Middle frontal gyrus (tissue), 1 donor: Measurements from ENCODE around the gene PI4K2B.
"Not testable (repeated sequence)": the region's sequence is repeated elsewhere in the genome, so short reads cannot be mapped to it uniquely, and the experiment has no call there.

Source experiments
- DNase-seq: peaks from one replicate; pipeline ENCODE4 v3.0.0-alpha.2; 2015; ENCODE audit warnings: low spot score; ENCODE audit errors: extremely low spot score

The PI4K2B gene

DNA sequence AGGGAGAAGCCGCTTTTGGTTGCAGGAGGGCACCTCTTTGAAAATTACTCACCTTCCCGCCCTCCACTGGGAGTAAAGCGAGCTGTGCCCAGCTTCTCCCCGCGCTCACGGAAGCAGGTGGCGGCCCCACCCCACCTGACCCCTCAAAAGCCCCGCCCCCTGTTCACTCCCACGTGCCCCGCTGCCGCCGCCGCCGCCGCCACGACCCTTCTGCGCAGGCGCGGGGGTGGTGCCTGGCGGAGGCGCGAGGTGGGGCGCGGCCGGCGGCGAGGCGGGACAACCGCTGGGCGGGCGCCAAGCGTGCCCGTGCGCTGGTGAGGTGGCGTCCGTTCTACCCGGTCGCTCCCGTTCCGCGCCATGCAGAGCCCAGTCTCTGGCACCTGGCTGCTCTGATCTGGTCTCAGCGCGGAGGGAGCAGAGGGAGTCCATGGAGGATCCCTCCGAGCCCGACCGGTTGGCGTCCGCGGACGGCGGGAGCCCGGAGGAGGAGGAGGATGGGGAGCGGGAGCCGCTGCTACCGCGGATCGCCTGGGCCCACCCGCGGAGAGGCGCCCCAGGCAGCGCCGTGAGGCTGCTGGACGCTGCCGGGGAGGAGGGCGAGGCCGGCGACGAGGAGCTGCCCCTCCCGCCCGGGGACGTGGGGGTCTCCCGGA, at the start of gene PI4K2B:
TSS of gene PI4K2B (plus strand) at position 297 of the 653 bp plus-strand sequence. CDS start at position 428, 131 bp downstream.
- peak; percentile 47 for DNase-seq

DNA sequence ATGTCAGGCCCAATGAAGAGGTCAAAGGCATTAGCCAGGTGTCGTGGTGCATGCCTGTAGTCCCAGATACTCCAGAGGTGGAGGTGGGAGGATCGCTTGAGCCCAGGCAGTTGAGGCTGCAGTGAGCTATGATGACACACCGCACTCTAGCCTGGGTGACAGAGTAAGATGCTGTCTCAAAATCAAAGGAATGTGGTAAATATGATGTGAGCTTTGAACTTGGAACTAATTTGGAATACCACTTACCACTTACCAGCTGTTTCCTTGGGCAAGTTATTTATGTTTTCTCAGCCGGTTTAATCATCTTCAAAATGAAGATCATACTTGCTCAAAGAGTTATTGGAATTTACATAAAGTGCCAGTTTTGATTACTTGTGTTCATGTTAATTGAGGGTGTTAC, 49.8 kb upstream of the PI4K2B start:
- DNase-seq = no peak

DNA sequence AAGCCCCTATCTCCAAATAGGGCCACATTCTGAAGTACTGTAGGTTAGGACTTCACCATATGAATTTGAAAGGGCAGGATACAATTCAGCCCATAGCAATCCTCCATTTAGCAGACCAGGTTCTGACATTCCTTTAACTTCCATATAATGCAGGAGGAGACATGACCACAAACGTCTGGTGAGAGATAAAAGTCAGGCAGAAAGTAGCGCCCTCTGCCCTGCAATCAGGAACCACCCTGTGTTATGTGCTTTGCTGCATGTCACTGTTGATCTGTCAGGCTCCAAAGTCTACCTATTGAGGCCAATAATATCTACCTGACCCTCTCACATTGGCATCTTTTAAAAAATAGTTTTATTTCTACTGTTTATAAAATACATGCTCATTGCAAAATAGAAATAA, 43.4 kb upstream of the PI4K2B start:
- DNase-seq = no peak

DNA sequence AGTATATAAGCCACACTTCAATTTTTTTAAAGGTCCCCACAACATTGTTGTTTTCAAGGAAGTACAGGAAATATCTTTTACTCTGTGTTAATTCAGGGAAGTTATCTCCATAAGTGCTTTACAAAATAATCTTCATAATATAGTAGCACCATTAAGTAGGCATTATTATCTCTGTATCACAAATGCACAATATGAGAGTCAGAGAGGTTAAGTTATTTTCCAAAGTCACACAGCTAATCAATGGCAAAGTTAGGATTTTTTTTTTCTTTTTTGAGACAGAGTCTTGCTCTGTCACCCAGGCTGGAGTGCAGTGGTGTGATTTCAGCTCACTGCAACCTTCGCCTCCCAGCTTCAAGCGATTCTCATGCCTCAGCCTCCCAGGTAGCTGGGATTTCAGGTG, 35.1 kb upstream of the PI4K2B start:
- no peak for DNase-seq

DNA sequence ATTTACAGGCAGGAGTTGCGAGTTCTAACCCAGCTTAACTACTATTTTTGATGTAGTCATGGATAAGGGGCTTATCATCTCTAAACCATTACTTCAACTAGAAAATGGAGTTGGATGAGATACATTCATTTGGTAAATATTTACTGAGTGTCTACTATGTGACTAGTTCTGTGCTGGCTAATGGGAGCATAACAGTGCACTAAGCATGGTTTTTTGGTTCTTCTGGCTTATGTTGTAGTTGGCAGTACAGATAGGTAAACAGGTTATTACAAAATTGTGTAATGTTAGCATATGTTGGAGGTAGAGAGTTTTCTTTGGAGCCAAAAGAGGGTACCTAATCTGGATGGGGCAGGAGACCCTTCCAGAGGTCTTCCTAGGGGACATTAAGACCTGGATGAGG, 25.8 kb upstream of the PI4K2B start:
- no peak for DNase-seq

- DNase-seq = no peak
These were observed 24.1 kb upstream of the PI4K2B start for GRCh38 chr4:25209702-25210101.

- DNase-seq = no peak
These were observed 22.1 kb upstream of the PI4K2B start for GRCh38 chr4:25211721-25212120.

DNA sequence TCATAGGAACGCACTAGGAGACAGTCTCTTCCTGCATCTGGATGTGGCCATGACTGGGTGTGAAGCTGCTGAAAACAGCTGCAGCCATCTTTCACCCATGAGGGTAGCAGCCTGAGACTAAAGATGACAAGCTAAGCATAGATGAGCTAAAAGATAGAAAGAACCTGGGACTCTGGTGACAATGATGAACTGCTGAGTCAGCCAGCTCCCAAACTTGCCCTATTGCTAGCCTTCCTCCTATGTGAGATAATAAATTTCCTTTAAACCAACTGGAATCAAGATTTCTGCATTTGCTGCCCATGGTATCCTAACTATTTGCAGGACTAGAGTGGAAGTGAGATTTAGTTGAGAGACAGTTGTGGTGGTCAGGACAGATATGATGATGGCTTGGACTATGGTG, 21.0 kb upstream of the PI4K2B start:
- DNase-seq = no peak

DNA sequence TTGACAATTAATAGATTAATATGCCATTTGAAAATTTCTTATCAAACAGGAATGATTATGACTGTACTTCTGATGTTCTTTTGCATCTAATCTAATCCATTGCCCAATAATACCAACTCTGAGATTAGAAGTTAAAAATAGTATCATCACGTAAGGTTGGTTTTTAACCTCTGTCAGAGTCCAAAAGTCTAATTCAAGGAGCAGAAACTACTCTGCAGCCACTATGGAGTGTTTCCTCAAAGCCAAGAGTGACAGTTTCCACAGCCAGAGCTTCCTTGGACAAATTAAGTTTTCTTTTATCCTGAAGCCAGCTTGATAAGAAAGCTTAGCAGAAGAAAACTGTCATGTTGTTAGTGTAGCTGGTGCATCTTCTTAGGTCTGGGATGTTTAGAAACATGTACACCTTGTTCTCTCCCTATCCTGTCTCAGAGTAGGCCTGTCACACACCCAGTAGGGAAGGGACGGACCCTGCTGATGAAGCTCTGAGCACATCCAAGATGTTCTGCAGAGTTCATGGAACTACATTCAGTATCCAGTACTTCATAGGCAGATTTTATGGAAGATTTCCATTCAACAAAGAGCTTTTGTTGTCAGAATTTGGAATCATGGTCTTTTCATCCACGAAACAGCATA, 20.4 kb upstream of the PI4K2B start:
- no peak for DNase-seq

DNA sequence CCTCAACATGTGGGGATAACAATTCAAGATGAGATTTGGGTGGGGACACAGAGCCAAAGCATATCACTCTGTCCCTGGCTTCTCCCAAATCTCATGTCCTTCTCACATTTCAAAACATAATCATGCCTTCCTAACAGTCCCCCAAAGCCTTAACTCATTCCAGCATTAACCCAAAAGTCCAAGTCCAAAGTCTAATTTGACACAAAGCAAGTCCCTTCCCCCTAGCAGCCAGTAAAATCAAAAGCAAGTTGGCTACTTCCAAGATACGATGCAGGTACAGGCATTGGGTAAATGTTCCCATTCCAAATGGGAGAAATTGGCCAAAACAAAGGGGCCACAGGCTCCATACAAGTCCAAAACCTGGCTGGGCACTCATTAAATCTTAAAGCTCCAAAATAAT, 19.1 kb upstream of the PI4K2B start:
- DNase-seq = not testable (repeated sequence)

DNA sequence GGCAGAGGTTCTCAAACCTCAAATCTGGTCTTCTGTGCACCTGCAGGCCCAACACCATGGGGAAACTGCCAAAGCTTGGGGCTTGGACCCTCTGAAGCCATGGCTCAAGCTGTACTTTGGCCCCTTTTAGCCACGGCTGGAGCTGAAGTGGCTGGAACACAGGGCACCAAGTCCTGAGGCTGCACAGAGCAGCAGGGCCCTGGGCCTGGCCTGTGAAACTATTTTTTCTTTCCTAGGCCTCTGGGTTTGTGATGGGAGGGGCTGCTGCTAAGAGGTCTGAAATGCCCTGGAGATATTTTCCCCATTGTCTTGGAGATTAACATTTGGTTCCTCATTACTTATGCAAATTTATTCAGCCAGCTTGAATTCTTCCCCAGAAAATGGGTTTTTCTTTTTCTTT, 18.3 kb upstream of the PI4K2B start:
- no peak for DNase-seq

DNA sequence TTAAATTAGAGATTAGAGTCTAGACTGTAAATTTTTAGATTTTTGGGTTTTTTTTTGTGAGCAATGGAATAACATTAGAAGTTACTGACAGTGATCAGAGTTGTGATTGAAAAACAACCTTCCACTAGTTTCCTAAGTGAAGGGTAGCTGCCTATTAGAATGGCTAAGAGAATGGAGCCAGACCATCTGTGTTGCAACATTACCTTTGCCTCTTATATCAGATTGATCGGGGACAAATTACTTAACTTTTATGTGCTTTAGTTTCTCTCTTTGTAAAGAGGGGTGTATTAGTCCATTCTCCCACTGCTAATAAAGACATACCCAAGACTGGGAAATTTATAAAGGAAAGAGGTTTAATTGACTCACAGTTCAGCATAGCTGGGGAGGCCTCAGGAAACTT, 12.5 kb upstream of the PI4K2B start:
- DNase-seq = no peak

GRCh38 chr4:25223802-25224375, 9.9 kb upstream of the PI4K2B start:
- DNase-seq = no peak

GRCh38 chr4:25229804-25230203, 4.0 kb upstream of the PI4K2B start:
- DNase-seq = no peak

DNA sequence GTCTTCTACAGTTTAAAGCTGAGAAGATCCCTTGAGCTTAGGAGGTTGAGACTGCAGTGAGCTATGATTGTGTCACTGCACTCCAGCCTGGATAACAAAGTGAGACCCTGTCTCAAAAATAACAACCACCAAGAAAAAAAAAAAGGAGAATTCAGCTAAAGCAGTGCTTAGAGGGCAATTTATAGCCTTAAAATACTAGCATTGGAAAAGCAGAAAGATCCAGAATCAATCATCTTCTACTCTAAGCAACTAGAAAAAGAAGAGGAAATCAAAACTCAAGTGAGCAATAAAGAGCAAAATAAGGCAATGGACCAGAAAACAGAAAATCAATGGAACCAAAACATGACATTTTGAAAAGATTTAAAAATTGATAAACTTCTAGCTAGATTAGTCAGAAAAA, 639 bp upstream of the PI4K2B start:
- no peak for DNase-seq

- DNase-seq = no peak
These were observed 847 bp downstream of the PI4K2B start for GRCh38 chr4:25234390-25235370.

- DNase-seq = no peak
These were observed 1.6 kb downstream of the PI4K2B start for GRCh38 chr4:25235401-25235800.

- DNase-seq = not testable (repeated sequence)
These were observed 2.2 kb downstream of the PI4K2B start for GRCh38 chr4:25236030-25236429.

DNA sequence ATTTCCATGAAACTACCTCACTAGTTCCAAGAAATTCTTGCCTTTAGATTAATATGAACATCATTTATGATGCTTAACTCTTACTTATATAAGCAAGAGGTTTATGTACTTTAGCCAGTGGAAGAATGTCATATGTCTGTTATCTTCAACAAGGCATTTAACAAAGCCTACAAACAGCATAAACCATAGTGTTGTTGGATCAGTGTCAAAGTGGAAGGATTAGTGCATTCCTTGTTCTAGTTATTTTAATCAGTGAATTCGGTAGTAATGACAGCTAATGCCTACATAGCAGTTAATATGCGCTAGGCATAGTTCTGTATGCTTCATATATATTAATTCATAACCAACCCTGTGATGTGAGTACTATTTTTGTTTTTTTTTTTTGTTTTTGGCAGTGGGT, 3.1 kb downstream of the PI4K2B start:
- DNase-seq = no peak

DNA sequence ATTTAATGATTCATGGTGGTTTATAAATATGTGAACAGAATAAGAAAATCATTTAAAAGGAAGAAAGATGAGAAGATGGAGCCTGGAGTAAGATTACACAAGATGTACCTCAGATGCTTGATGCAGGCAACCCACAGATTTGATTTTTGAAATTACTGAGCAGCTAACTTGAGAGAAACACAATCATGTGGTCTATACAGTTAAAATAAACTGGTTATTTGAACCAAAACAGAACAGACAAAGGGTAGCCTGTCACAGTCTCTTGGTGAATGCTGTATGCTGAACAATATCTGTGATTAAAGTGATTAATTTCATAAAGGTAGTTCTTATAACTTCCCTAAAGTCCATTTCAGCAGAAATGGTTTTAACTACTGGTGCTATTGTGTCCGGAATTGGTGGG, 4.2 kb downstream of the PI4K2B start:
- DNase-seq = no peak

DNA sequence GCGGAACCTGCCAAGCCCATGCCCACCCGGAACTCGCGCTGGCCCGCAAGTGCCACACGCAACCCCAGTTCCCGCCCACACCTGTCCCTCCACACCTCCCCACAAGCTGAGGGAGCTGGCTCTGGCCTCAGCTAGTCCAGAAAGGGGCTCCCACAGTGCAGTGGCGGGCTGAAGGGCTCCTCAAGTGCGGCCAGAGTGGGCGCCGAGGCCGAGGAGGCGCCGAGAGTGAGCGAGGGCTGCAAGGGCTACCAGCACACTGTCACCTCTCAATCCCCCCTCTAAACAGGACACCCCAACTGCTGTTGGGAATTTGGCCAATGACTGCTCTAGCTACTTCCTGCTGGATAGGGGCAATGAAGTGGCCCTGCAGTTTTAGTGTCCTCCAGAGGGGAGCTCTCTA, 5.7 kb downstream of the PI4K2B start:
- not testable (repeated sequence) for DNase-seq

DNA sequence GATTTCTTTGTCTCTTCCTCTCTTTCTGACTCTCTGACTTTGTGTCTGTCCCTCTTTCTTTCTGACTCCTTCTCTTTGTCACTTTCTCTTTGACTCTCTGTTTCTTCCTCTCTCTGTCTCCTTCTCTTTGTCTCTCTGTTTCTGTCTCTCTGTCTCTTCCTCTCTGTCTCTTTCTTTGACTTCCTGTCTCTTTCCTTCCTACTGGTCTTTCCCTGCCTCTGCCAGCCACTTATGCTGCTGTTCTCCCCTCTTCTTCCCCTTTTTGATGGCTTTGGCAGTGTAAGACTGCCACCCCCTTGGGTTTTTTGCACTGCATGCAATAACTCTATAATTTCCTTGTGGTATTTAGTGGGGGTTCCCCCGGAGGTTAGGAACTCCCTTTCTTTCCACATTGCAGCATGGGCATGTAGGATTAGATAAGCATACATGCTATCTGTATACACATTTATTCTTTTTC, 6.9 kb downstream of the PI4K2B start:
- not testable (repeated sequence) for DNase-seq
